Smooth muscle cell (in vitro differentiated cells): ENCODE results near the gene CCDC39. TPM values are rescaled to one million over a fixed set of nuclear protein-coding genes. Genes with fewer than 3 reads are reported as not detected.

Experiments
- DNase-seq: peaks from one replicate; lab custom pipeline; 2025; ENCODE audit not compliant: unreplicated experiment; lab: John Stamatoyannopoulos, UW
- H2AFZ ChIP-seq: fragments of 200-600 bp; sonication (generic); 2 replicates; pipeline ENCODE4 v1.6.0; 2016; ENCODE audit warnings: antibody characterized with exemption, low read depth, mild to moderate bottlenecking
- H3F3A ChIP-seq: fragments of 200-600 bp; sonication (generic); 2 replicates; pipeline ENCODE4 v1.6.0; 2017; ENCODE audit warnings: antibody characterized with exemption, low read depth
- H3K27ac ChIP-seq: fragments of 200-600 bp; sonication (generic); 2 replicates; pipeline ENCODE4 v1.5.1; 2016; ENCODE audit warnings: low read depth, mild to moderate bottlenecking
- H3K27me3 ChIP-seq: fragments of 200-600 bp; sonication (generic); 2 replicates; pipeline ENCODE4 v1.6.1; 2016; ENCODE audit warnings: low read depth, mild to moderate bottlenecking
- H3K36me3 ChIP-seq: fragments of 200-600 bp; sonication (generic); 2 replicates; pipeline ENCODE4 v1.5.1; 2016; ENCODE audit warnings: low read depth
- H3K4me1 ChIP-seq: fragments of 200-600 bp; sonication (generic); 2 replicates; pipeline ENCODE4 v1.5.1; 2016; ENCODE audit warnings: low read depth
- H3K4me2 ChIP-seq: fragments of 200-600 bp; sonication (generic); 2 replicates; pipeline ENCODE4 v1.6.0; 2016; ENCODE audit warnings: mild to moderate bottlenecking
- H3K4me3 ChIP-seq: fragments of 200-600 bp; sonication (generic); 2 replicates; pipeline ENCODE4 v1.5.1; 2016; ENCODE audit warnings: mild to moderate bottlenecking
- H3K79me2 ChIP-seq: fragments of 200-600 bp; sonication (generic); 2 replicates; pipeline ENCODE4 v1.6.0; 2016; ENCODE audit warnings: low read depth, mild to moderate bottlenecking
- H3K9ac ChIP-seq: fragments of 200-600 bp; sonication (generic); 2 replicates; pipeline ENCODE4 v1.6.0; 2016; ENCODE audit warnings: low read depth
- H3K9me3 ChIP-seq: fragments of 200-600 bp; sonication (generic); replicated peaks from 2 replicates; pipeline ENCODE4 v1.5.1; 2016; ENCODE audit warnings: low read depth
- H4K20me1 ChIP-seq: fragments of 200-600 bp; sonication (generic); 2 replicates; pipeline ENCODE4 v1.6.0; 2016; ENCODE audit warnings: low read depth
- CTCF ChIP-seq: fragments of 200-600 bp; sonication (generic); IDR thresholded peaks from 2 replicates; pipeline ENCODE4 v1.5.1; 2017; ENCODE audit warnings: borderline replicate concordance, mild to moderate bottlenecking, antibody characterized with exemption; ENCODE audit not compliant: insufficient read depth, poor library complexity, severe bottlenecking
- WGBS: methylation state at CpG from one replicate; pipeline ENCODE4 v1.1.7; 2016; ENCODE audit warnings: low lambda C conversion rate; 5-methylcytosine and 5-hydroxymethylcytosine counted together
- polyA plus RNA-seq: library from polyadenylated mRNA; unstranded; fragments of >200 nt; fragmentation: Nextera tagmentation; extraction: Ambion mirVana; gene quantifications from 2 replicates; pipeline ENCODE4 v1.2.1, GENCODE V29; 2016
- total RNA-seq: library from RNA; depleted of rRNA; stranded (reverse); fragments of >200 nt; gene quantifications from 2 replicates; pipeline ENCODE4 v1.2.3, GENCODE V29; 2014

The CCDC39 gene
- total and polyA plus RNA-seq, 2 experiments from 2014 or later: not detected

- peaks cover 2% of the 10 kb centered on the region for H3K36me3 ChIP-seq
- H3K27ac ChIP-seq: no peak overlapping the region
- no peak for DNase-seq
- no peaks in the 10 kb centered on the region for H3K4me1 ChIP-seq
- 70% methylated on average over 3 of the region's 3 CpGs for WGBS
- no peaks in the 10 kb centered on the region for H3F3A ChIP-seq
- no peak overlapping the region for H3K9ac ChIP-seq
- H3K9me3 ChIP-seq: no peaks in the 10 kb centered on the region
- H3K27me3 ChIP-seq: no peaks in the 10 kb centered on the region
- no peaks in the 10 kb centered on the region for H3K79me2 ChIP-seq
- H3K4me2 ChIP-seq: no peak overlapping the region
- no peaks in the 10 kb centered on the region for H4K20me1 ChIP-seq
- no peak overlapping the region for H3K4me3 ChIP-seq
- TF ChIP-seq CTCF: no peak
- H2AFZ ChIP-seq: no peak overlapping the region
Measured at GRCh38 chr3:180615954-180616353, 63.3 kb downstream of the CCDC39 start.

DNA sequence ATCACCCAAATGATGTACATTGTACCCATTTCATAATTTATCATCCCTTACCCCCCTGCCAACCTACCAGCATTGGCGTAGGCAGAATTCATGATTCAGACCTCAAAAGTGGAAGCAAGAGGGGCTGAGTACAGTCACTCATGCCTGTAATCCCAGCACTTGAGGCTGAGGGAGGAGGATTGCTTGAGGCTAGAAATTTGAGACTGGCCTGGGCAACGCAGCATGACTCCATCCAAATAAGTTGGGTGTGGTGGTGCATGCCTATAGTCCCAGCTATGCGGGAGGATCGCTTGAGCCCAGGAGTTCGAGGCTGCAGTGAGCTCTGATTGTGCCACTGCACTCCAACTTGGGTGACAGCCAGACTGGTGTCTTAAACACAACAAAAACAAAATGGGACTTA is 66.9 kb downstream of the CCDC39 start:
- 95% methylated on average over 5 of the region's 5 CpGs for WGBS

GRCh38 chr3:180611006-180611405 is 68.3 kb downstream of the CCDC39 start:
- H3K4me1 ChIP-seq: no peaks in the 10 kb centered on the region
- H3K4me3 ChIP-seq: no peak overlapping the region
- no peaks in the 10 kb centered on the region for H3F3A ChIP-seq
- H3K9ac ChIP-seq: no peak overlapping the region
- H3K4me2 ChIP-seq: no peak overlapping the region
- H3K9me3 ChIP-seq: no peaks in the 10 kb centered on the region
- no peak overlapping the region for H2AFZ ChIP-seq
- no peak for DNase-seq
- H3K79me2 ChIP-seq: no peaks in the 10 kb centered on the region
- TF ChIP-seq CTCF: no peak
- 100% methylated on average over 1 of the region's 1 CpG for WGBS
- H3K27ac ChIP-seq: no peak overlapping the region
- H3K36me3 ChIP-seq: peaks cover 36% of the 10 kb centered on the region
- H4K20me1 ChIP-seq: no peaks in the 10 kb centered on the region
- no peaks in the 10 kb centered on the region for H3K27me3 ChIP-seq

More for the DNA sequence above, 66.9 kb downstream of the CCDC39 start:
- DNase-seq: no peak
- H3K27me3 ChIP-seq: no peaks in the 10 kb centered on the region
- no peaks in the 10 kb centered on the region for H3F3A ChIP-seq
- no peaks in the 10 kb centered on the region for H3K4me1 ChIP-seq
- no peak overlapping the region for H3K4me3 ChIP-seq
- TF ChIP-seq CTCF: no peak
- no peaks in the 10 kb centered on the region for H3K79me2 ChIP-seq
- H3K27ac ChIP-seq: no peak overlapping the region
- no peak overlapping the region for H3K9ac ChIP-seq
- peaks cover 24% of the 10 kb centered on the region for H3K36me3 ChIP-seq
- no peaks in the 10 kb centered on the region for H4K20me1 ChIP-seq
- H2AFZ ChIP-seq: no peak overlapping the region
- H3K4me2 ChIP-seq: no peak overlapping the region
- H3K9me3 ChIP-seq: no peaks in the 10 kb centered on the region
